Pulmonary artery endothelial cell (primary cell): ENCODE measurements around the gene MYOM3. TPM values are rescaled to one million over a fixed set of nuclear protein-coding genes. Genes with fewer than 3 reads are reported as not detected.

Source experiments
- DNase-seq: peaks from one replicate; pipeline ENCODE4 v3.0.0-alpha.2; 2011; ENCODE audit warnings: low read depth, low spot score
- total RNA-seq: library from RNA; depleted of rRNA; stranded (reverse); fragments of >200 nt; gene quantifications from 2 replicates; pipeline ENCODE4 v1.2.3, GENCODE V29; 2014

The MYOM3 gene
- total RNA-seq, 1 donor from 2014 or later: 0.13 TPM

DNA sequence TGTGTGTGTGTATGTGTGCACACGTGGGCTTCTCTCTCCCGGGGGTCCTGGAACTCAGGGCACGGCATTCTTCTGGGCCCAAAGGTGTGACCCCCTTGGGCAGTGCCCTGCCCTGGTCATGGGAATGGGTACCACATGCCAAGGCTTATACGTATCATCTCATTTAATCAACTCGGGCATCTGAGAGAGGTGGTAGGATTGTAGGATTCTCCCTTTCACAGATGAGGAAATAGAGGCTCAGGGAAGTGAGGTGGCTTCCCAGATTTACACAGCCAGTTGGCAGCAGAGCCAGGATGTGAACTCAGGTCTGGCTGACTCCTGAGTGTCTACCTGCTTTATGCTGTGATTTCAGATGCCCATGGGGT is 15.2 kb downstream of the MYOM3 start:
- DNase-seq: no peak

DNA sequence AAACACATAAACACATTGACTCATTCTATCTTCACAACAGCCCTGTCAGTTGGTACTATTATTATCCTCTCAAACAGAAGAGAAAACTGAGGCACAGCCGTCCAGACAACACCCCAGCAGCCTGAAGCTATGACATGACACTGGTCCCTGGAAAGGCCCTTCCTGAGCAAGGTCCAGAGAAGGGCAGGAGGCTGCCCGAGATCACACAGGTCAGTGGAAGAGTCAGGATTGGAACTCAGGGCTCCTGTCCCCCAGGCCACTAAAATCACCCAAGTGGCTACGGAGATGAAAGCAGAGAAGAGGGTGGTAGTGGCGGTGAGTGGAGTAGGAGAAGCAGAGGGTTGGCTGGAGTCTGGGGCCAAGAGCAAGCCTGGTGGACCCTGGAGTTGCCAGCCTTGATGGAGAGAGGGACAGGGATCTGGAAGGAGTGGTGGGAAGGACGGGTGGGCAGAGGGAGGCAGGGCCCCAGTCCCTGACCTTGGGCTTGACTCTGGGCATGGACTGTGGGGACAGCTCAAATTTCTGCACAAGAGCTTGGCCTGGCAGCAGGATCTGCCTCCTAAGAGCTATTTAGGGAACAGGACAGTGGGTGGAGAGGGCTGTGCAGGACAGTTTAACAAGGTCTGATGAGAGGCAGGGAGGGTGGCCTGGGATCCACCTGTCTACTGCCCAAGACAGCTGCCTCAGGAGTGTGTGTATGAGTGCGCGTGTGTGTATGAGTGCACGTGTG is 15.8 kb downstream of the MYOM3 start:
- DNase-seq: no peak

DNA sequence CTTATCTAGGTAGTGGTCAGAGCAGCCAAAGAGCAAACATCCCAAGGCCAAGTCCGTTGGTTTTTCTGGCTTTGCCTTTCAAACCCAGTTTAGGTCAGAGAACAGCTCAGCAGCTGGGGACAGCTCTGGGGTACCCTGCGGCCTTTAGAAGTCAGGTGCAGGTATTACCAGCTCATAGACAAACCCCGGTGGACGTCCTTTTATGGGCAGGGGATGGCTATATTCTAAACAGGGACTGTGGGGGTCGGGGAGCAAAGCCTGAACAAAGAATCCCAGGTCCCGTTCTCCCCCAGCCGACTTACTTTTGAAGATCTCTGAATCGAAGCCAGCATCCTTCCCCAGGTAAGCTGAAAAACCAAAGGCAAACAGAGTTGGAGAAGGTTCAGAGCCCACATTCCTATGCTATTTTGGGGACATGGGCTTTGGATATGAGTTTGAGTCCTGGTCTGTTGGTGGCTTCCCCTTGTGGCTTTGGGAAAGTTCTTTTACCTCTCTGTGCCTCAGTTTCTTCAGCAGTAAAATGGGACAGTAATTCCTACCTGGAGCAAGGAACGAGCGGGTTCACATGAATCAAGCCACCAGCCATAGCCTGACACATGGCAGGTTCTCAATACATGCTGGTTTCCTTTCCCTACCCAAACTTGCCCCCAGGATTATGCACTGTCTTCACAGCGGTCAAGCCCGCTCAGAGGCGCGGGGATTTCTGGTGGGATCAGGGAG is 16.6 kb downstream of the MYOM3 start:
- no peak for DNase-seq

DNA sequence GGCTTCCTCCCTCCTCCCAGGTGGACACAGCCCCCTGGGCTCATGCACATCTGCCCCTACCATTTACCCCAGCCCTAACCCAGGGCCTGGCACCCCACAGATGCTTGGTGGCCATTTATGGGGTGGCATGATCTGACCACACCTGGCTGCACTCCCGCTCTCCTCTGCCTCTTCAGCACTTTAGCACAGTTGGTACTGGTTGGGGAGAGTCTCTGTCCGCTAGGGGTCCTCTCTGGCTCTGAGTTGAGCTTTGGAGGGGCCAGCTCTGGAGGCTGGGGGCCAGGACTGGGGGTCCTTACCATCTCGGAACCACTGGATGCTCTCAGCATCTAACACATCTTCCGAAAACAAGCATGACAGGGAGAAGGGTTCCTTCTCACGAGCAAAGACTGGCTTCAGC is 17.4 kb downstream of the MYOM3 start:
- DNase-seq: no peak

DNA sequence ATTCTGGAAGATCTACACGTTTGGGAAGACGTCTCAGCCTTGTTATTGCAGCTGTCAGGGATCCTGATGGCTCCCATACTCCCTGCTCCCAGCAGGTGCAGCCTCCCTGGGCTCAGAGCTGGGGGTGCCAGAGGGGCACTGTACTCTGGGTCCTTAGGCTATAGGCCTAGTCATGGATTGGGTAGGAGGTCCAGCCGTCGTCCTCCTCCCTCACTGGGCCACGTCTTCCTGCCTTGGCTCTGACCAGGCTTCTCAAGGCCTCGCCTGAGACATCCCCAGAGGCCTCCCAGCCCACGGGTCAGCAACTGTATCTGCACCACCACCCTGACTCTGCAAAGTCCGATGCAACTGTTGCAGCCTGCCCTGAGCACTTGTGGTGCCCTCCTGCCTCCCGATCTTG is 18.2 kb downstream of the MYOM3 start:
- no peak for DNase-seq

DNA sequence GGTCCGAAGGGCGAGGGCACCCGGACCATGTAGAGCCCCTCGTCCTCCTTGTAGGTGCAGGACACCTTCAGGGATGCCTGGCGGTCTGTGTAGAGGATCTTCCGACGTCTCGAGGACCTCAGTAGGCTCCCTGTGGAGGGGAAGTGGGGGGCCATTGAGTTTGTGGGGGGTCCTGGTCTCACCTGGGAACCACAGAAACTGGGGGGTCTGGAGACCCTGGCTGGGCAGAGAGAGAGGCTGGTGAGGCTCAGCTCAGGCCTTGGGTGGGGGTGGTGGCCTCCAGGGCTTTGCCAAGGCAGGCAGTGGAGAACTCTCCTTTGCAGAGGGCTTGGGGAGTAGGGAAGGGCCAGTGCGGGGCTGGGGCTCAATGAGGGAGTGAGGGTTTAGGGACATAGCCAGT is 19.0 kb downstream of the MYOM3 start:
- DNase-seq: no peak

DNA sequence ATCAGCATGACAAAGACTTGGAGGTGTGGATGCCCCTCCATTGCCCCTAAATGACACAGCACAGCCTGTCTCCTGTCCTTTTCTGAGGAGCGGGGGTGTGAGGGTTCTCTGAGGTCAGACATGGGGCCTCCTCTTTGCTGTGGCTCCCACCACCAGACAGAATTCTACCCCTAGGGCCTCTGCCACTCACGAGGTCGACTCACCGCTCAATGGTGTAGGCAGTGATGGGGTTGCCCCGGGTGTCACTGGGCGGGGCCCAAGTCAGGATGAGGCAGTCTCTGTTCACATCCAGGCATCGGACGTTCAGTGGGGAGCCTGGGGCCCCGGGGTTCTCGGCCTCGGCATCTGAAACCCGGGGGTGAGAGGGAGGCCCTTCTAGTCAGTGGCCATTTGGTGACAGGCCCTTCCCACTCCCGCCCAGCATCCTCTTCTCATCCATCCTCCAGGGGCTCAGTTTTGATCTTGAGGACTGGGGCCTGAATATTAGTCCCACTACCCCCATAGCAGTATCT is 19.9 kb downstream of the MYOM3 start:
- DNase-seq: no peak

DNA sequence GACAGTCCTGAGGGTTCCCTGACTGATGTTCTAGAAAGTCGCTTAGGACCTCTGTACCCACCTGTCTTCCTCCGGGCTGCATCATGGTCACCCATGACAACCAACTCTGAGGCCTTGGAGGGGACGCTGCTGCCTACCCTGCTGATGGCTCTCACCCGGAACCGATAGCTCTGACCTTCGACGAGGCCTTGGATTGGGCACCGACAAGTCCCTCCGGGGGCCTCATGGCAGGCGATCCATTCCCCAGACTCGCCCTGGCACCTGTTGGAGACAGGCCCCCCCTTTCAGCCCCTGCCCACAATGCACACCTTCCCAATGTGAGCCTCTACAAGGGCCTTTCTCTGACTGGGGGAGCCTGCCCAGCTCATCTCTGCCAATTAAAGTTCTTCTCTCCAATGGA is 21.2 kb downstream of the MYOM3 start:
- DNase-seq: no peak

DNA sequence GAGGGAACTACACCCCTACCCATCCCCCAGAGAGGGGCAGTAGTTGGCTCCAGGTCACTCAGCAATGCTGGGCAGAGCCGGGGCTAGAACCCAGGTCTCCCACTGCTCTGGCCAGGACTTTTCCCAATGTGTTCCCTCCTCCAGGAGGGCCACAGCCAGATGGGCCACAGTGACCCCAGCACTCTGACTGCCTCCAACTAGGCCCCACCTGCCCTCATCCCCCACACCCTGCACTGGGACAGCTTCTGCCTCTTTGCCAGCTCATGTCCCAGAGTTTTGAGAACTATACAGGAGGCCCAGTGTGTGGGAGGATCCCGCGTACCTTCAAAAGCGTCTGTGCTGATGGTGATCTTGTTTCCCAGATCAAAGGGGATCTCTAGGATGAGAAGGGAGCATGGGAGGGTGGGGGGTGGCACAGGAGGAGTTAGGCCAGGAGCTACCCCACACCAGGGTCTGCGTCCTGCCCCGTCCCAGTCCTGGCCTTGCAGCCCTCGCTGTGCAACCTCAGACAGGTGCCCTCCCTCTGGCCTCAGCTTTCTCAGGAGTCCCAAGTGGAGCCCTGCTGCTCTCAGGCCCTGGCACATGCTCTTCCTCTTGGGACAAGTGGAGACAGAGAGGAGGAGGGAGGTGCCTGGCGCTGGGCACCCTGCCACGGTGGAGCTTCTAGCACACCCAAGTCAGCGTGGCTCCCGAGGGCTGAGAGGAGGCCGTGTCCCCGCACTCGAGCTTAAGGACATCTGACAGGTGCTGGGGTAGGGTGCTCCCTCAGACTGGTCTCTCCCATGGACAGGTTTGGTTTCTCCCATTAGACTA is 22.0 kb downstream of the MYOM3 start:
- no peak for DNase-seq

DNA sequence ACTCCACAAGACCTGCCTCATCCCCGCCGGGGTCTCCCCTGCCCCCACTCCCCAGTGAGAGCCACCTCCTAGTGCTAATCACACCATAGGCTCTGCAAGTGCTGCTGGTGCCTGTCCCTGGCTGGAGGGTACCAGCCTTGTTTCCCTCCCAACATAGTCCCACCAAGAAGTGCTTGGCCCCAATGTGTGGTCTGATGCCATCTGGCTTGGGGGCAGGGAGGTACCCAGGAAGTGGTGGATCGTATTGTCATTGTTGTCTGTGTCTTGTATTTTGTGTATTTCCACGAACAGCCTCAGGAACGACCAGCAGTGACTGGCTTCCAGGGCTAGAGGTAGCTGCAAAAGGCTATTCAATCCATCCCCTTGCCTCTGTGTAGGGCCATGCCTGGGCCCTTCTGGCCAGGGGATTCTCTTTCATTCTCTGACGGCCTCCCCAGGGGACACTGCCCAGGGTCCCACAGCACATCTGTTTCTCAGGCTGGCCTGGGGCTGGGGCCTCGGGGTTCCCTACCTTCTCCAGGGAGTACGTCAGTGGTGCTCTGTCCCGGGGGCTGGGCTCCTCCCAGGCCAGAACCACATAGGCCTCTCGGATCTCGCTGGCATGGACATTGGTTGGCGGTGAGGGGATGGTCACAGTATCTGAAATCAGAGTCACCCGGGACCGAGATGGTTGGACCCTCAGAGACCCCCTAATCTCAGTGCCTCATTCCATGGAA is 22.8 kb downstream of the MYOM3 start:
- DNase-seq: no peak

DNA sequence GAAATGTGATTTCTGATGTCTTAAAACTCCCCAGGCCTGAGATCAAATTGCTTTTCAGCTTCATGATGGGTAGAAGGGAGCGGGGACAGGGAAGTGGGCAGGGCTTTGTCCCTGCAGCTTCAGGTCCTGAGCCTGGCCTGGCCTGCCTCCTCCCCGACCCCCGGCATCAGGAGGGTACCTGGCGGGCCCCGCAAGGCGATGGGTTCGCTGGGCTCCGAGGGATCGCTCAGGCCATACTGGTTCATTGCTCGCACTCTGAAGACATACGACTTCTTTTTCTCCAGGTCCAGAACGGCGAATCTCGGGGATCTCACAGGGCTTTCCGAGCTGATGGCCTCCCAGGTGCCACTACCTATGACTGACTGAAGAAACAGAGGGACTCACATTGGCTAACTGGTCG is 25.5 kb downstream of the MYOM3 start:
- no peak for DNase-seq

DNA sequence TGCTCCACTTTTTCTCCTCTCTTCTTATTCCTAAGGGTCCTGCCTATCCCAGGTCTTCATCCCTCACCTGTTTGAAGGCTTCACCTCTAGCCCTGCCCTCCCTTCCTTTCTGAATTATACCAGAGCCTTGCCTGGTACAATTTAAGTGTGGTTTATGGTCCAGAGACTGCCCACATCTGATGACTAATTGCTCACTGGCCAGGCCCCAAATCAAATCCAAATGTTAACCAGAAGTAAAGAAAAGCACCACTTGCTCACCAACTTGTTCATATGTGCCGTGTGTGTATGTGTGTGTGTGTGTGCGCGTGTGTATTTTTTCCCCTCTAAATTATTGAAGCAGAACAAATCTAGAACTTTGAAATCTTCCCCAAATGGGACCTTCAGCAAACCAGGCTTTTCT is 26.4 kb downstream of the MYOM3 start:
- no peak for DNase-seq

DNA sequence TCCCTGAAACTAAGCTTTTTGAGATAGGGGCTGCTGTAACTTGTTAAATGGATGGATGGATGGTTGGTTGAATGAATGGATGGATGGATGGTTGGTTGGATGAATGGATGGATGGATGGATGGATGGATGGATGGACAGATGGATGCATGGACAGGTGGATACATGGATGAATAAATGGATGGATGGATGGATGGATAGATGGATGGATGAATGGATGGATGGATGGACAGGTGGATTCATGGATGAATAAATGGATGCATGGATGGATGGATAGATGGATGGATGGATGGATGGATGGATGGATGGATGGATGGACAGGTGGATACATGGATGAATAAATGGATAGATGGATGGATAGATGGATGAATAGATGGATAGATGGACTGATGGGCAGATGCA is 26.9 kb downstream of the MYOM3 start:
- no peak for DNase-seq

DNA sequence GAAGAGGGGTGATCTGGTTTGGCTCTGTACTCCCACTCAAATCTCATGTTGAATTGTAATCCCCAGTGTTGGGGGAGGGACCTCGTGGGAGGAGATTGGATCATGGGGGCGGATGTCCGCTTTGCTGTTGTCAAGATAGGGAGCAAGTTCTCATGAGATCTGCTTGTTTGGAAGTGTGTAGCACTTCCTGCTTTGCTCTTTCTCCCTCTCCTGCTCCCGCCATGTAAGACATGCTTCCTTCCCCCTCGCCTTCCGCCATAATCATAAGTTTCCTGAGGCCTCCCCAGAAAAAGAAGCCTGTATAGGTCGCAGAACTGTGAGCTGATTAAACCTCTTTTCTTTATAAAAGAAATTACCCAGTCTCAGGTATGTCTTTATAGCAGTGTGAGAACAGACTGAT is 27.9 kb downstream of the MYOM3 start:
- DNase-seq: no peak

DNA sequence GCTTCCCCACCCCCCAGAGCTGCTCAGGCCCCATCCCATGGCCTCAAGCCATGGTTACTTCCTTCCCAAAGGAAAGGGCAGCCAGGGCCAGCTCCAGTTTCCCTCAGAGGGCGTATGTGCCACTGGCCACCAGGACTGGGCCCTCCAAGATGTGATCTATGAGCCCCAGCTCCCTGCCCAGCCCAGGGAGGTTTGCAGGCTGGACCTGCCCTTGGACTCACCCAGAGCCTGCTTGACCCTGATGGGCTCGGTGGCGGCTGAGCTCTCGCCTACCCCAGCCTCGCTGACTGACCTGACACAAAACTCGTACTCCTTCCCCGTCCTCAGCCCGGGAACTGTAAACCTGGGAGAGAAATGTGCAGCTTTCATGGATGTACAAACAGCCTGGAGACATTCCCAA is 29.6 kb downstream of the MYOM3 start:
- no peak for DNase-seq

DNA sequence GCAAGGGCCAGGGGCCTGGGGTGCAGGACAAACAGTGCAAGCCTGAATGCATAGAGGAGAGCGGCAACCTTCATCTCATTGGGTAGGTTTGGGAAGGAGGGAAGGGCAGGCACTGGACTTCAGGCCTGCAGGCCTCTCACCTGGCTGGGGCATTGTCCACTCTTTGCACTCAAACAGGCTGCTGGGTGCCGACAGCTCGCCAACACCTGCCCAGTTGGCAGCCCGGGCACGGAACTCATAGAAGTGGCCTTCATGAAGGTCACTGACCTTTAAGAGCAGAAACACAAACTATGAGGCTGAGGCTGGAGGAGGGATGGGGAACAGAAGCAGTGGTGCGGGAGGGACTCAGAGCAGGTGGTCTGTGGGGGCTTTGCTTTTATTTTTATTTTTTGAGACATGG is 30.7 kb downstream of the MYOM3 start:
- no peak for DNase-seq

DNA sequence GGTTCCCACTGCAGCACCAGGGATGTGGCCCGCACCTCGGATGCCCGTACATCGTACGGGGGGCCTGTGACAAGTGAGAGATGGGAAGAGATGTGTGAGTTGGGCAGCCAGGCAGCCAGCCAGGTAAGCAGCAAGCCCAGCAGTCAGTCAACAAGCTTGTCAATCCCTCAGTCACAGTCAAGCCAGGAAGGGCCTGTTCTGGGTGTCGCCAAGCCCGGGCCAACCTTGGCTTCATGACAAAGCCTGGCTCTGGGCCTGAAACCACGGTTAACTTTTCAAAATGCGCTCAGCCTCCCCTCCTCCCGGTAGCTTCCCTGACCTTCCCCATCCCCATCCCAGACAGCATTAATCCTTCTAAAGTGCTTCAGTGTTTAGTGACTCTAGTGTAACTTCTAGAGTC is 31.8 kb downstream of the MYOM3 start:
- no peak for DNase-seq

DNA sequence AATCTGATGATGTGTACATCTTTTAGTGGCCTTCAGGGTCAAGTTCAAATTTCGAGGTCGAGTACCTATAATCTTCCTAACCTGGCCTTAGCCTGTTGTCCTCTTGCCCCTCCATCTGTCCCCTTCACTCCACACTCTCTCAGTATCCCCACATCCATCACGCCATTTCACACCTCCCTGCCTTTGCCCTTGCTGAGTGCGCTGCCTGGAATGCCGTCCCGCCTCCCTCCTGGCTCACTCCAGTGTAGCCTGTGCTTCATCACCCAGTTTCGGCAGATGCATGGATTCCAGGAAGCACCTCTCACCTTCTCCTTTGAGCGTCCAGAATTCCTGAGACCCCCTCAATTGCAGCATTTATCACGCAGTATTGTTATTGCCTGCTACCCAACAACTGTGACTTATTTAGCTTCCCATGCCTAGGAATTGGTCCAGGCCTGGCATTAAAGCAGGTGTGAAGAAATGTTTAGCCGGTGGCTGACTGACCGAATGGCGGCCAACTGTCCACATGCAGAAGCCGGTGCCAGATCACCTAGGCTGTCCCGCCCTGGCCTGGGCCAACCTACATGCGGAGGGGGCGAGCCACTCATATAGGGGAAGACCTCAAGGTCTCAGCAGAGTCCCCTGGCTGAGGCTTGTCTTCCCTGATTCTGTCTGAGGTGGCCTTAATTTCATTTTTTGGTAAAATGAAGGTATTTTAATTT is 34.5 kb downstream of the MYOM3 start:
- no peak for DNase-seq

DNA sequence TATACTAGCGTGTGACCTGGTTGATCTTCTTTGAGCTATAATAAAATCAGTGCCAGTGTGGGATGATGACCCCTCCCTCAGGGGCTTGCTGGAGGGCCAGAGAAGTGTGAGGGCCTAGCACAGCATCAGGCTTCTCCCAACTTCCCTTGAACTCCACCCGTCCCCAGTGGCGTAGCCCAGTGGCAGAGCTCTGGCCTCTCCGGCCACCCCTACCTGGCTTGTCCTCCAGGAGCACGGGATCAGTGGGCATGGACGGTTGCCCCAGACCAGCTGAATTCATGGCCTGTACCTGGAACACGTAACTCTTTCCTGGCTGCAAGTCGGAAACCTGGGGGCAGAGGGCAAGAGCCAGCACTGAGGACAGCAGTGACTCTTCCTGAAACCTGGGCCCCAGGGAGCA is 36.0 kb downstream of the MYOM3 start:
- no peak for DNase-seq

DNA sequence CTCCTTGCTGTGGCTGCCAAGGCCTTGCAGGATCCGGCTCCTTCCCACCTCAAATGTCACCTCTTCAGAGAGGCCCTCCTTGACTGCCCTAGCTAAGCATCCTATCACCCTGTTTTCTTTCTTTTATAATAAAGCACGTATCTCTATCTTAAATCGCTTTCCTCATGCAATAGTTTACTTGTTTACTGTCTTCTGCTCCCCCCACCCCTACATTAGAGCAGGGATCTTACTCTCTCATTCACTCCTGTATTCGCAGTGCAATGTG is 36.4 kb downstream of the MYOM3 start:
- no peak for DNase-seq

DNA sequence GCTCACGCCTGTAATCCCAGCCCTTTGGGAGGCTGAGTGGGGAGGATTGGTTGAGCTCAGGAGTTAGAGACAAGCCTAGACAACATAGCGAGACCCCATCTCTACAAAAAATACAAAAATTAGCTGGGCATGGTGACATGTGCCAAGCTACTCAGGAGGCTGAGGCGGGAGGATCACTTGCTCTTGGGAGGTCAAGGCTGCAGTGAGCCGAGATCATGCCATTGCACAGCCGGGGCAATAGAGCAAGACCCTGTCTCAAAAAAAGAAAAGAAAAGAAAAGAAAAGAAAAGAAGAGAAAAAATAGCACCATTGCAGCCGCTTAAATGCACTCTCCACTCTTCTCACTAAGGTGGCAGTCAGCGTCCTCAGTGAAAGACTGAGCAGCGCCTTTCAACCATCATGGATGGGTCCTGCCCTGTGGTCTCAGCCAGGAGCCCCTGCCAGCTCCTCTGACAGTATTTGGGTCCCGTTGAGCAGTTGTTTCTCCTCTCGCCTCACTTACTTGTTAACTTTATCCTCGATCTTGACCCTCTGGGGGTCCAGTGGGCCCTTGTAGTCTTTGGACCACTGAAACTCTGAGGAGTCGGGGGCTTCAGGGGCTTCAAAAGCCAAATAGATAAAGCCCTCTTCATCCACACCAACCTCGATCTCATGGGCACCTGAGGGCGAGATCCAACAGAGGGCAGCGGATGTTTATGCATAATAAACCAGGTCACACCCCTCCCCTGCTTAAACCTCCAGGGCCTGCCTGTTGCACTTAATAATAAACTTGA is 36.9 kb downstream of the MYOM3 start:
- DNase-seq: no peak
